Large intestine (tissue), 3 donors: ENCODE data around the gene AMPH. TPM values are rescaled to one million over a fixed set of nuclear protein-coding genes. Genes with fewer than 3 reads are reported as not detected.

Experiments used
- DNase-seq, 2 donors: peaks; one replicate each; pipeline versions ENCODE4 v3.0.0 to v3.0.0-alpha.2; 2013
- H3K27ac ChIP-seq: one replicate; pipeline ENCODE4 v1.5.1; 2013; ENCODE audit warnings: low read length
- H3K27me3 ChIP-seq: 2 replicates; pipeline ENCODE4 v1.6.1; 2013; ENCODE audit warnings: low read length; ENCODE audit not compliant: control insufficient read depth, insufficient read depth
- H3K36me3 ChIP-seq: 2 replicates; pipeline ENCODE4 v1.6.1; 2013; ENCODE audit warnings: low read length; ENCODE audit not compliant: control insufficient read depth, insufficient read depth
- H3K4me1 ChIP-seq: one replicate; pipeline ENCODE4 v1.6.1; 2013; ENCODE audit warnings: low read length; ENCODE audit not compliant: control insufficient read depth, insufficient read depth
- H3K4me3 ChIP-seq: one replicate; pipeline ENCODE4 v1.5.1; 2013; ENCODE audit warnings: low read length
- H3K9me3 ChIP-seq: one replicate; pipeline ENCODE4 v1.6.1; 2013; ENCODE audit warnings: mild to moderate bottlenecking, low read depth, low read length, moderate library complexity; ENCODE audit not compliant: control insufficient read depth
- WGBS: methylation state at CpG from one replicate; pipeline ENCODE4 v1.1.5; 2013; ENCODE audit warnings: low lambda C conversion rate; ENCODE audit not compliant: insufficient coverage; 5-methylcytosine and 5-hydroxymethylcytosine counted together
- polyA plus RNA-seq: library from polyadenylated mRNA; unstranded; fragments of 120-200 nt; gene quantifications from one replicate; pipeline ENCODE4 v1.2.1, GENCODE V29; 2013

The AMPH gene
- polyA plus RNA-seq, 1 donor: 5.5 TPM

DNA sequence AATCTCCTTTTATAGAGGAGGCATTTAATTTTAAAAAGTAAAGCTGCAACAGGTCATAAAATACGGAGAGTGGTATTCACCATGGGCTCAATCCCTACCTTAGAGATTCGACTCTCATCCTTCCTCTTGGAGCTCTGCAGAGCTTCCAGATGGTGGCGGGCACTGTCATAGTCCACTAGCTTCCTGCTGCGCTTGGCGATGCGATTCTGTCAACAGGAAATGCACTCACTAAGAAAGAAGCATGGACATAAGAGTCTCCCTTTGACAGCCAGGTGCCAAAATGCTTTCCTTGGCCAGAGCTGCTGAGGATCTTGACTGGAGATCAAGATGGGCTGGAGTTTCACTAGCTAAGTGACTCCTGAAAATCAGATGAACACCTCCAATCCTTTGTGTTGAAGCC is 154.4 kb downstream of the AMPH start:
- Histone ChIP-seq H3K27ac (no peak overlapping the region), H3K36me3 (no peaks in the 10 kb centered on the region), H3K4me1 (no peaks in the 10 kb centered on the region), H3K4me3 (no peak overlapping the region), H3K27me3 (no peaks in the 10 kb centered on the region), H3K9me3 (no peaks in the 10 kb centered on the region)
- WGBS: no CpG with 5 or more reads among the region's 6 CpGs
- no peak for DNase-seq

DNA sequence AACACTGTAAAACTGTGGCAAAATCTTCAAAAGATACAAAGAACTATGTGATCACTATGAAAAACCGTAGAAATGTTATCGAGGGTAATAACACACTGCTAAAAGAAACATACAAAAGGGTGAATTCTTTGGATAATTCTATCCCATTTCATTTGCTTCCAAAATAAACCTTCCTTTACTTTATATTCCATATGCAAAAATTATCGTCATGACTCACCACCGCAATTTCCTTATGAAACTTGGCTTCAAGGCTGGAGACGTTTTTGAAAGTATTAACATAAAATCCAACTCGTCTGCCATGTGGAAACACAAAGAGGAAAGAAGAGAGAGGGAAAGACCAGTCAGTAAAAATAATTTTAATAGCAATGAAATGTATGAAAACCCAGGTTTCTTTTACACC is 165.2 kb downstream of the AMPH start:
- Histone ChIP-seq H3K27ac (no peak overlapping the region), H3K36me3 (no peaks in the 10 kb centered on the region), H3K4me3 (no peak overlapping the region), H3K9me3 (no peaks in the 10 kb centered on the region), H3K4me1 (no peaks in the 10 kb centered on the region), H3K27me3 (no peaks in the 10 kb centered on the region)
- 90% methylated on average over 6 of the region's 6 CpGs for WGBS
- DNase-seq: no peak

DNA sequence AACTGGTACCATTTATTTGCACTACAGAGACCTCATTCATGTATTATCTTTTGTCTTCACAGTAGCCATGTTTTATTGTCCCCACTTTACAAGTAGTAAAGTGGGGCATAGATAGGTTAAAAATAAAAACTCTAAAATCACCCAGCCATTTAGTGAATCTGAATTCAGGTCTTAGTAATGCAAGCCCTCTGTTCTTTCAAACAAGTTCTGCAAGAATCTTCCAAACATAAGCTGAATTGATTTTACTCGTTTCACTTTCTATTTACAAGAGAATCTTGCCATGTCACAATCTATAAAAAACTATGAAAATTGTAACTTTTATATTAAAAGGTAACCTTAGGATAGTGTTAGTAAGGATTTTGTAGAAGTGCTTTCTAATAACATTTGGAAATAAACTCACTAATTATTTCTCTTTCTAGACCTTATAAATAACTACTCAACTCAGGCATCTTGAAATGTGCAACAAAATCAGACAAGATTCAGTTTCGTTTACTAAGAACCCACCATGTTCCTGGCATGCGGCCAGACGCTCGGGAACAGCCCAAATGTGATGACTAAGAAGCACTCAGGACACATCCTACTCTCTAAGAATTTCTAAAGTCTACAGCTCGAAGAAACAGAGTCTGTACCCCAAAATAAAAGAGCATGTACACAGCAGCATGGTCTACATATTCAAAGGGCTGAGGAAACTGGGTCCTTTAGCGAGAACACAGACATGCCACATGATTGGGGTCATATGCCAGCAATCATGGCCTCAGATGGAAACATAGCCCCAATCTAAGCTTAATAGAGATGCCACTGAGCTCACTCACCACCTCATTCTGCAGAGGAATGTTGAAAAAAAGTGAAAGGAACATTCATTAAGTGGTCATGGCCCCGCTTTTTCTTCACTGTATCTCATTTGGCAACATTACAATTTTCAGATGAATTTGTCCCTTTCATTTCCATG is 167.6 kb downstream of the AMPH start:
- H3K4me1 ChIP-seq: no peaks in the 10 kb centered on the region
- no peaks in the 10 kb centered on the region for H3K27me3 ChIP-seq
- no peaks in the 10 kb centered on the region for H3K36me3 ChIP-seq
- H3K4me3 ChIP-seq: no peak overlapping the region
- no peaks in the 10 kb centered on the region for H3K9me3 ChIP-seq
- peak; percentile 15 to 21 for DNase-seq
- 75% methylated on average over 2 of the region's 8 CpGs for whole genome bisulfite sequencing
- no peak overlapping the region for H3K27ac ChIP-seq

DNA sequence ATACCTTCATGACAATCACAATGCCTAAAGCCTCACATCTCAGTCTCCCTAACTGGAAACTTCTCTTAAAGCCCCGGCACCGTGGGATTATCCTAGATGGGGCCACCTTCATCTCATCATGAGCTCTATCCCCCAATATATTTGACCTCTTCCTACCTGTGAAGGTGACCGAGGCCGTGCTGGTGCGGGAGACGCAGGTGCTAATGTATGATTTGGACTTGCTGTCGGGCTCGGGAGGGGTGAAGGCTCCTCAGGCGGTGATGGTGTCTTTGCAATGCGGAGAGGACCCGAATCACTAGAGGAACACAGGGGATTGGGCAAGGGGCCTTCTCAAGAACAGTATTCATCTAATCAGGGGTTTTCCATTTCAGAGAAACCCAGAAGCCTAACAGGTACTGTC is 168.4 kb downstream of the AMPH start:
- DNase-seq: no peak
- 92% methylated on average over 2 of the region's 11 CpGs for WGBS
- no peaks in the 10 kb centered on the region for H3K9me3 ChIP-seq
- no peak overlapping the region for H3K27ac ChIP-seq
- no peaks in the 10 kb centered on the region for H3K4me1 ChIP-seq
- no peak overlapping the region for H3K4me3 ChIP-seq
- H3K36me3 ChIP-seq: no peaks in the 10 kb centered on the region
- H3K27me3 ChIP-seq: no peaks in the 10 kb centered on the region

DNA sequence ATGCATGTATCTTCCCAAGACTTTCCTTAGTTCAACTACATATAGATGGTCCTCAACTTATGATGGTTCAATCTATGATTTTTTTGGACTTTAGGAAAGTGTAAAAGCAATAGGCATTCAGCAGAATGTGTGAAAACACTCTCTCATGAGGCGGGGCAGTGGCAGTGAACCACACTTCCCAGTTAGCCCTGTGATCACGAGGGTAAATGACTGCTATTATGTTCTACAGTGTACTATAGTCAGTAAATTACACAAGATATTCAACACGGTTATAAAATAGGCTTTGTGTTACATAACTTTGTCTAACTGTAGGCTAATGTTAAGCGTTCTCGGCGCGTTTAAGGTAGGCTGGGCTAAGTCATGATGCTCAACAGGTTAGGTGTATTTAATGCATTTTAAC is 169.3 kb downstream of the AMPH start:
- H3K36me3 ChIP-seq: no peaks in the 10 kb centered on the region
- H3K4me3 ChIP-seq: no peak overlapping the region
- H3K4me1 ChIP-seq: no peaks in the 10 kb centered on the region
- H3K9me3 ChIP-seq: no peaks in the 10 kb centered on the region
- DNase-seq: no peak
- H3K27me3 ChIP-seq: no peaks in the 10 kb centered on the region
- no peak overlapping the region for H3K27ac ChIP-seq
- WGBS: no CpG with 5 or more reads among the region's 7 CpGs

DNA sequence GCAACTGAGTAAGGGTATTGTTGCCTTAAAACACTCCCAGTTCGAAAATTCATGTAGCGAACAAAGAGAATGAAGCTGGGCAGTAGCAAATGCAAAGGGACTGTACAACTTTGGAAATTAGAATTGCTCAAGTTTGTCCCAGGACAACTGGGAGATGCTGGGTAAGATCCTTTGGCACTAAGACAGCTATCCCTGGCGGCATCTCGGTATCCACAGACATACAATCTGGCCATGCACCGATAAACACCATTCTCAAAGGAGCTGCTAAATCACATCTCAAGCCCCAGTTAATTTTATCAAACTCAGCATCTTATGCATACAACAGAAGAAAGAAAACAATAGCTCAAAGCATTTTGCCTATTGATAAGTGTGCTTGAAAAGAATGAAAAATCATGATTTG is 177.3 kb downstream of the AMPH start:
- Histone ChIP-seq H3K9me3 (no peaks in the 10 kb centered on the region), H3K36me3 (no peaks in the 10 kb centered on the region), H3K4me3 (no peak overlapping the region), H3K4me1 (no peaks in the 10 kb centered on the region), H3K27me3 (no peaks in the 10 kb centered on the region), H3K27ac (no peak overlapping the region)
- 100% methylated on average over 1 of the region's 5 CpGs for WGBS
- no peak for DNase-seq

DNA sequence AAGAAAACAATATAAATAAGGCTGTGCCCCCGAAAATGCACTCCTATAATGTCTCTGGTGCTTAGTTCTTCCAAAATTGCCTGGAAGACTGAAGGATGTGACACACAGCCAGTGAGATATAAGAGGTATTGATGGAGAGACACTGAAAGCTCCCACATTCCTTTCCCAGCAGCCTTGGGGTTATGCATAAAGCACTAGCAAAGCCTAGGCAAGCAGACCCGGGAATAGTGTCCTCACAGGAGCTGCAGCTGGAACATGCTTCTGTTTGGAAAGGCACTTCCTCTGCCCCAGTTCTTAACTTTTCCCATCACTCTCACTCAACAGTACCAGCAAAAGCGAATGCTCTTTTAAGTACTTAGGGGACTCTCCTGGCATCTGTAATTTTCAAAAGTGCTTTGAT is 178.0 kb downstream of the AMPH start:
- no peaks in the 10 kb centered on the region for H3K4me1 ChIP-seq
- no peaks in the 10 kb centered on the region for H3K9me3 ChIP-seq
- no peaks in the 10 kb centered on the region for H3K27me3 ChIP-seq
- H3K36me3 ChIP-seq: no peaks in the 10 kb centered on the region
- 100% methylated on average over 1 of the region's 3 CpGs for WGBS
- DNase-seq: no peak
- H3K4me3 ChIP-seq: no peak overlapping the region
- no peak overlapping the region for H3K27ac ChIP-seq

DNA sequence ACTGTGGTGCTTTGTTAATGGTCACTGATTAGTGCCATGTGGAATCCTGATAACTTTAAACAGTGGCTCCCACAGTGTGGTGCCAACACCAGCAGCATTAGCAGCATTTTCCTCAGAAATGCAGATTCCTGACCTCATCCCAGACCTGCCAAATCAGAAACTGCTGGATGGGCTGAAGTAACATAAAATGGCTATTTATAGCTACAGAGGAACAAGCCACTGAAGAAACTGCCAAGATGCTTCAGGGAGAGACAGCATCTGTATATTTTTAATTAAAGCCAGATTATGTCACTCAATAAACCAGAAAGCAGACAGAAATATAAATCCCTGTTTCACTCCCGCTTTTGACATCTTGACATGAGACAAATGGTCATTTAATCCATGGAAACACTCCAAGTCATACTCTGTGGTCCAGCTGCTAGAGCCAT is 178.5 kb downstream of the AMPH start:
- no peak for DNase-seq
- WGBS: no CpG with 5 or more reads among the region's 1 CpG
- Histone ChIP-seq H3K27me3 (no peaks in the 10 kb centered on the region), H3K36me3 (no peaks in the 10 kb centered on the region), H3K27ac (no peak overlapping the region), H3K4me3 (no peak overlapping the region), H3K4me1 (no peaks in the 10 kb centered on the region), H3K9me3 (no peaks in the 10 kb centered on the region)

DNA sequence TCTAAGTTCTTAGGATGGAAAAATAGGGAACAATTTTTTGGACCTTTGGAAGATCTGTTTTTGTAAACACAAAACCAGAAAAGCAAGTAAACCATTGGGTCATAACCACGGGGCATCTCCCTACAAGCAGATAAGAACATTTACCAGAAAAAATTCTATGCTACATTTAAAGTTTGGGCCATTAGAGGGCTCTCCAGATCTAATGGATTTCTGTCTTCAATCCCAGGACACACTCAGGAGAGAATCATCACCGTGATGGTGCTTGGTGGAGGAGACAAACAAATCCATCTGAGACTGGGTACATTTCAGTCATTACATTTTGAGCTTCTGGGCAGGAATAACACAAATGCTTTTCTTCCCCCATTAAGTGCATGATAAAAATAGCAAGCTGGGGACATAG is 179.3 kb downstream of the AMPH start:
- no peak overlapping the region for H3K4me3 ChIP-seq
- WGBS: no CpG with 5 or more reads among the region's 2 CpGs
- no peaks in the 10 kb centered on the region for H3K9me3 ChIP-seq
- DNase-seq: no peak
- no peaks in the 10 kb centered on the region for H3K36me3 ChIP-seq
- H3K27ac ChIP-seq: no peak overlapping the region
- no peaks in the 10 kb centered on the region for H3K4me1 ChIP-seq
- no peaks in the 10 kb centered on the region for H3K27me3 ChIP-seq

DNA sequence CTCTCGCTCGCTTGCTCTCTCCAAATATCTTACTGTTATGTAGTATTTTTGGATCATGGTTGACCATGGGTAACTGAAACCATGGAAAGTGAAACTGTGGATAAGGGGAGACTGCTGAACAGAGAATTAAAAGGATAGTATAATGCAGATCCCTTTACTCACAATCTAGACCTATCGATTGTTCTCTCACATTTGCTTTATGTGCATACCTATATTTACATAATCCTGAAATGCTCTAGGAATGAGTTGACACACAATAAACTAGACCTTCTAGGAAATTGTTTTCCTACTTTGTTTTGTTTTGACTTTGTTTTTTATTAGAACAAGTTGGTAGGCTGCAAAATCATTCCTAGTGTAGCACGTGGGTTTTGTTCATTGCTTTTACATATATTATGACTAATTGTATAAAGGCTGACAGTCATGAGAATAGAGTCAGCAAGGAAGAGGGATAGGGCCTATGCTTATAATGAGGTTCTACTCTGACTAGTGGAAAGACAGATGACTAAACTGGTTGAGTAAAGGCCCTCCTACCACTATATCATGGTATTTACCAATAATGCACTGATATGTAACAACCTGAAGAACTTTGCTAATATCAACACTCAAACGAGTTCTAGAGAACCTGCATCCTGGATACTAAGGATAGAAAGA is 182.5 kb downstream of the AMPH start:
- 80% methylated on average over 5 of the region's 5 CpGs for WGBS
- Histone ChIP-seq H3K27ac (no peak overlapping the region), H3K27me3 (no peaks in the 10 kb centered on the region), H3K4me1 (no peaks in the 10 kb centered on the region), H3K4me3 (no peak overlapping the region), H3K9me3 (no peaks in the 10 kb centered on the region), H3K36me3 (no peaks in the 10 kb centered on the region)
- no peak for DNase-seq
